Tibial nerve (tissue), 3 donors: ENCODE measurements around the gene LRRC4C.

ENCODE experiments used
- EP300 ChIP-seq, 2 donors: sonication (generic); formaldehyde crosslinking; IDR thresholded peaks; one replicate each; pipeline ENCODE4 v1.6.1; 2017; ENCODE audit warnings: antibody characterized with exemption in 2 of 2, mild to moderate bottlenecking in 1 of 2
- POLR2A ChIP-seq, 2 donors: fragments of 450-650 bp; IDR thresholded peaks; one replicate each; pipeline ENCODE4 v1.6.1; 2017; ENCODE audit warnings: antibody characterized with exemption in 2 of 2, mild to moderate bottlenecking in 2 of 2, moderate library complexity in 2 of 2

DNA sequence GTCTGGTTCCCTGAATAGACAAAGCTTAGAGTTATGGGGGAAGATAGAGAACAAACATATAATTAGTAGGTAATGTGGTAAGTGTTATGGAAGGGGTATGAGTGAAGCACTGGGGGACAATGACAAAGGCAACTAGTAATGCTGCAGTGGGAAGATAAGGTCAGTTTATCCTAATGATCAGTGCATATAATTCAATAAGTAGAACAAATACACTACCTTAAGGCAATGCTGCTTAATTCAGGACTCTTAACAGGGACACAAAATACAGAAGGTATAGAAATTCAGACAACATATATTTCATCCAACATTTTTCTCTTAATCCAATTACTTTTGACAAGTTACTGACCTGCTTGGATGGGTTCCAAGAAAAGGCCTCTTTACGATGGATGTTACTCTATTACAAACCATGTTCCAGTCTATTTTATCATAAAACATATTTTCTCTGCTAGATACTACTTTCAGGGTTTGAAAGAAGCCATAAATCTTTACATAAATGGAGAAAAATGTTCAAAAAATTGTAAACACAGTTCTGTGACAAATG lies 1186.2 kb downstream of the LRRC4C start:
- TF ChIP-seq POLR2A (IDR thresholded peaks at IDR 0.05) (no peak), EP300 (IDR thresholded peaks at IDR 0.05) (no peak)
